A549 (cell line): Measurements from ENCODE around the gene FAM151B.

Experiments used
- HOXB13 ChIP-seq: fragments of 250-450 bp; sonication (Bioruptor Pico); IDR thresholded peaks from 2 replicates; pipeline ENCODE4 v1.5.0; 2020; ENCODE audit warnings: low read depth, mild to moderate bottlenecking, moderate library complexity
- REST ChIP-seq: fragments of 200-600 bp; sonication (generic); IDR thresholded peaks from 2 replicates; pipeline ENCODE4 v1.6.1; 2016; ENCODE audit warnings: antibody characterized with exemption, mild to moderate bottlenecking, moderate library complexity

GRCh38 chr5:80555099-80555498 lies 67.2 kb downstream of the FAM151B start:
- TF ChIP-seq HOXB13 (CRISPR knock-in tag): no peak
- TF ChIP-seq REST: no peak
